Measurements from ENCODE around the gene FBXO38. TPM values are rescaled to one million over a fixed set of nuclear protein-coding genes. Genes with fewer than 3 reads are reported as not detected.
A peak's percentile ranks its signal among the peaks of the same experiment; 100 is the strongest.

The FBXO38 gene
- total RNA-seq, 6 donors from 2014 or later, result 33.0 to 103 (median 61.6) TPM

GRCh38 chr5:148394587-148395019 lies 10.8 kb downstream of the FBXO38 start:
- Histone ChIP-seq H3K36me3 (peaks cover 3 to 32% (median 7%) of the 10 kb centered on the region in 4 donors), H3K9me3 (no peaks in the 10 kb centered on the region), H3K4me3 (no peak overlapping the region), H3K4me1 (peaks cover 12 to 54% (median 30%) of the 10 kb centered on the region in 4 donors), H3K27ac (peak overlapping the region in 1 of 4 donors; percentile 12), H3K27me3 (no peaks in the 10 kb centered on the region)
- ATAC-seq (ENCODE audit: low FRiP score in 2 of 2), result no peak
- TF ChIP-seq POLR2A (IDR thresholded peaks at IDR 0.05), result no peak
- no peak for TF ChIP-seq POLR2AphosphoS5 (IDR thresholded peaks at IDR 0.05)
- TF ChIP-seq, protein P1, sequence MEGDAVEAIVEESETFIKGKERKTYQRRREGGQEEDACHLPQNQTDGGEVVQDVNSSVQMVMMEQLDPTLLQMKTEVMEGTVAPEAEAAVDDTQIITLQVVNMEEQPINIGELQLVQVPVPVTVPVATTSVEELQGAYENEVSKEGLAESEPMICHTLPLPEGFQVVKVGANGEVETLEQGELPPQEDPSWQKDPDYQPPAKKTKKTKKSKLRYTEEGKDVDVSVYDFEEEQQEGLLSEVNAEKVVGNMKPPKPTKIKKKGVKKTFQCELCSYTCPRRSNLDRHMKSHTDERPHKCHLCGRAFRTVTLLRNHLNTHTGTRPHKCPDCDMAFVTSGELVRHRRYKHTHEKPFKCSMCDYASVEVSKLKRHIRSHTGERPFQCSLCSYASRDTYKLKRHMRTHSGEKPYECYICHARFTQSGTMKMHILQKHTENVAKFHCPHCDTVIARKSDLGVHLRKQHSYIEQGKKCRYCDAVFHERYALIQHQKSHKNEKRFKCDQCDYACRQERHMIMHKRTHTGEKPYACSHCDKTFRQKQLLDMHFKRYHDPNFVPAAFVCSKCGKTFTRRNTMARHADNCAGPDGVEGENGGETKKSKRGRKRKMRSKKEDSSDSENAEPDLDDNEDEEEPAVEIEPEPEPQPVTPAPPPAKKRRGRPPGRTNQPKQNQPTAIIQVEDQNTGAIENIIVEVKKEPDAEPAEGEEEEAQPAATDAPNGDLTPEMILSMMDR (IDR thresholded peaks at IDR 0.05), result no peak
- no peak for TF ChIP-seq EP300 (IDR thresholded peaks at IDR 0.05)
- 43 to 54% methylated on average over 3 of the region's 3 CpGs for WGBS, 2 donors
- DNase-seq, result no peak

GRCh38 chr5:148395031-148395430 lies 11.3 kb downstream of the FBXO38 start:
- Histone ChIP-seq H3K9me3 (no peaks in the 10 kb centered on the region), H3K4me3 (no peak overlapping the region), H3K27ac (peak overlapping the region in 1 of 4 donors; percentile 12), H3K27me3 (no peaks in the 10 kb centered on the region), H3K4me1 (peaks cover 12 to 55% (median 30%) of the 10 kb centered on the region in 4 donors), H3K36me3 (peaks cover 6 to 36% (median 7%) of the 10 kb centered on the region in 4 donors)
- no peak for TF ChIP-seq EP300 (IDR thresholded peaks at IDR 0.05)
- no peak for TF ChIP-seq POLR2AphosphoS5 (IDR thresholded peaks at IDR 0.05)
- no peak for TF ChIP-seq POLR2A (IDR thresholded peaks at IDR 0.05)
- ATAC-seq (ENCODE audit: low FRiP score in 2 of 2), result no peak
- WGBS, 2 donors, result 86 to 87% methylated on average over 2 of the region's 2 CpGs
- DNase-seq, result no peak

DNA sequence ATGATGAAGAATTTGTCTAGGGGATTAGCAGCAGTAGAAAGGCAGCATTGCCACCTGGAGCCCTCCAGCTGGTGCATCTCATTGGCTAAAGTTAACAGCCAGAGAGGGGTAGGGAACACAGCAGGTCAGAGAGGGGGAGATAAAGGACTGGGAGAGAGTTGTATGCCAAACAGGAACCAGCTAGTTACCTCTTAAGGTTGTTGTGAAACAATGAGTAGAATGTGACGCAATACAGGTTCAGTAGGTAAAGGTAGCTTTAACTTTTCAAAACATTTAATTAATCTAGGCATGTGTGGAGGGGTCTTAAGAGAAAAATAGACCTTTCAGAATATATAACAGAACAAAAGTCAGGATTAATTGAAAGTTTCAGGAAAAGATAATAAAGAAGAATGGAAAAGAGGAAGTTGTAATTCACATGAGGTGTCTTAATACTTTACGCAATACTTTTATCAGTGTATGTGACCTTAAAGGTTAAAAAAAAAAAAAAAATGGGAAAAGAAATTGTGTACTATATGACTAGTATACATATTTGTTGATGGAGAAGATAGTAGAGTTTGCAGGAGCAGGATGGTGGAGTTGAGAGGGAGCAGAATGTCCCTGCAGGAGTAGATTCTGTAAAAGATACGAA lies 14.3 kb downstream of the FBXO38 start:
- Histone ChIP-seq H3K4me1 (peaks cover 30 to 77% (median 43%) of the 10 kb centered on the region in 4 donors), H3K4me3 (no peak overlapping the region), H3K36me3 (peaks cover 7 to 63% (median 13%) of the 10 kb centered on the region in 4 donors), H3K27me3 (no peaks in the 10 kb centered on the region), H3K27ac (peak overlapping the region in 2 of 4 donors; percentile 45 to 65), H3K9me3 (no peaks in the 10 kb centered on the region)
- DNase-seq (peak in 1 of 2 donors; percentile 32), ATAC-seq (ENCODE audit: low FRiP score in 2 of 2) (peak; percentile 45 to 79)
- WGBS, 2 donors, result 37 to 67% methylated on average over 3 of the region's 3 CpGs
- peak in 1 of 4 donors; percentile 32 for TF ChIP-seq EP300 (IDR thresholded peaks at IDR 0.05)
- TF ChIP-seq, protein P1 (IDR thresholded peaks at IDR 0.05), result no peak

- no peaks in the 10 kb centered on the region for H3K27me3 ChIP-seq
- ATAC-seq (ENCODE audit: low FRiP score in 2 of 2) (peak in 1 of 2 donors; percentile 44), DNase-seq (no peak)
- H3K4me1 ChIP-seq, result peaks cover 25 to 77% (median 44%) of the 10 kb centered on the region in 4 donors
- no peaks in the 10 kb centered on the region for H3K9me3 ChIP-seq
- WGBS, 2 donors, result 56 to 67% methylated on average over 5 of the region's 5 CpGs
- no peak overlapping the region for H3K4me3 ChIP-seq
- TF ChIP-seq POLR2AphosphoS5 (IDR thresholded peaks at IDR 0.05), result no peak
- TF ChIP-seq POLR2A (IDR thresholded peaks at IDR 0.05), result no peak
- TF ChIP-seq, protein P1 (IDR thresholded peaks at IDR 0.05), result peak in 1 of 6 experiments; percentile 10
- peaks cover 7 to 67% (median 13%) of the 10 kb centered on the region in 4 donors for H3K36me3 ChIP-seq
- H3K27ac ChIP-seq, result peak overlapping the region in 2 of 4 donors; percentile 45 to 65
These were observed 15.0 kb downstream of the FBXO38 start for GRCh38 chr5:148398698-148399121.

DNA sequence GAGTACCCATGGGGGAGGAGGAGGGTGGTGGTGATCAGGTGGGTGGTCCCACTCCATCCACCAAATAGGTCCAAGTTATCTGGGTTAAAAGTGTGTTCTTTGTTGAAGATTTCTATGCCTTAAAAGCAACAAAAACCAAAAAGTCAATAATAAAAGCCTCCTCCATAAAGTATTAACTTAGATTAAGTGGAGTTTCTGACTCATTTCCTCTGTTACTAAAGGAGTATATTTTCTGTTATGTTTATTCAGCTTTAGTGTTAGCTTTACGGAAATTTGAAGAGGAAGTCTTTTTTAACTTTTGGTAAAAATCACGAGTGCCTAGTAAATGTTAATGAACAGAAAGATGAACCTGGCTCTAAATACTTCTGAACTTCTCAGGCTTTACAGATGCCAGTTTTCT lies 17.8 kb downstream of the FBXO38 start:
- ATAC-seq (ENCODE audit: low FRiP score in 2 of 2), result peak in 1 of 2 donors; percentile 38
- no peak for TF ChIP-seq POLR2AphosphoS5 (IDR thresholded peaks at IDR 0.05)
- TF ChIP-seq POLR2A (IDR thresholded peaks at IDR 0.05), result no peak
- TF ChIP-seq EP300 (IDR thresholded peaks at IDR 0.05), result peak in 1 of 4 donors; percentile 43
- TF ChIP-seq, protein P1 (IDR thresholded peaks at IDR 0.05), result no peak
- 20 to 28% methylated on average over 2 of the region's 2 CpGs for WGBS, 2 donors
- Histone ChIP-seq H3K9me3 (no peaks in the 10 kb centered on the region), H3K27ac (peak overlapping the region; percentile 50 to 62 (median 56)), H3K36me3 (peaks cover 4 to 69% (median 23%) of the 10 kb centered on the region in 4 donors), H3K27me3 (no peaks in the 10 kb centered on the region), H3K4me3 (no peak overlapping the region), H3K4me1 (peaks cover 15 to 54% (median 43%) of the 10 kb centered on the region in 4 donors)
- no peak for DNase-seq
